DMS53 (cell line): Measurements from ENCODE around the gene COBLL1.

Experiments
- DNase-seq: peaks from one replicate; lab custom pipeline; 2025; lab: John Stamatoyannopoulos, UW

COBLL1 gene

DNA sequence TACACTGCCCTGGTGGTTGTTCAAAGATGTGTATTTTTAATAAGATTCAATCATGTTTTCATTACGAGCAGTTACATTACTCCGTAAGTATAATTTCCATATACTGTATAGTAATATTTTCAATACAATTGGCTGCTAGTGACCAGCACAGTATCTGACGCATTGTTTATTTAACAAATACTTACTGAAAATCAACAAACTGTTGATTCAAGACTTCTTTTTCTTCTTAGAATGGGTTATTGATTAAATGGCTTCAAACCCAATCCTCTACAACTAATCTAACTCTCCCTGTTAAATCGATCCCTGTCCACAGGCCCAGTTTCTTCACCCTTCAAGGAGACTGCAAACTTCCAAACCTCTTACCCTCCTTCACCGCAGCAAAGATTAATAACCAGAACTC is 18.5 kb downstream of the COBLL1 start:
- no peak for DNase-seq

GRCh38 chr2:164821338-164821737 is 20.3 kb downstream of the COBLL1 start:
- no peak for DNase-seq

DNA sequence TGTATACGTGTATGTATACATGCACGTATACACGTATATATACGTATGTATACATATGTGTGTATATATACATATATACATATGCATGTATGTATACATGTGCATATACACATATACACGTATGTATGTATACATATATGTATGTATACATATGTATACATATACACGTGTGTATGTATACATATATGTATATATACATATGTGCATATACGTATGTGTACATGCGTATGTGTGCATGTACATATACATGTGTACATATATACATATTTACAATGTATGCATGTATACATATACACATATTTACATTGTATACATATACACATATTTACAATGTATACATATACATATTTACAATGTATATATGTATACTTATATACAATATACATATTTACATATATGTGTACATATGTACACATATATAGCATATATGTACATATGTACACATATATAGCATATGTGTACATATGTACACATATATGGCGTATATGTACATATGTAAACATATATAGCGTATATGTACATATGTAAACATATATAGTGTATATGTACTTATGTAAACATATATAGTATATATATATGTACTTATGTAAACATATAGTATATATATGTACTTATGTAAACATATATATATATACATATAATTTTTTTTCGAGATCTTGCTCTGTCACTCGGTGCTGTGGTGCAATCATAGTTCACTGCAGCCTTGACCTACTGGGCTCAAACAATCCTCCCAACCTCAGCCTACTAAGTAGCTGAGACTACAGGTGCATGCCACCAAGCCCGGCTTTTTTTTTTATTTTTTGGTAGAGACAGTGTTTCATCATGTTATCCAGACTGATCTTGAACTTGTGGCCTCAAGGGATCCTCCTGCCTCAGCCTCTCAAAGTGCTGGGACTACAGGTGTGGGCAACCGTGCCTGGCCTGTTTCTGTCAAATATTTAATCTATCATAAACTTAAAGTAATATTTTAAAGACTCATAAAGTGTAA is 23.2 kb downstream of the COBLL1 start:
- DNase-seq, result peak; percentile 29

DNA sequence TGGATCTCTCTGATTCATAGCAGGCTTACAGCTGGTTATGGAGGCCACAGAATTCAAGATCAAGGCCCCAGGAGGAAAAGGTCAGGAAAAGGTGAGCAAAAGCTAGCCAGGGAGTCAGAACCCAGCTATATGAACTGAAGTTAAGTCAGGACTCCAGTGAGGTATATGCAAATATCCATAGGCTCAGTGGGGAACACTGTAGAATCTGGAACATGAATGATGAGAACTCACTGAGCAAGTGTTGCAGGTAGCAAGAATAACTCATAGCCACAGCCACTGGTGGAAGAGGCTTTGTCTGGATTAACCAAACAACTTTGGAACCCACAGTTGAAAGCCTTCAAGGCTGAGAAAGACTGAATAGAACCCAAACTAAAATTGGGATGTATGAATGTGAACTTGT is 24.7 kb downstream of the COBLL1 start:
- DNase-seq, result no peak

DNA sequence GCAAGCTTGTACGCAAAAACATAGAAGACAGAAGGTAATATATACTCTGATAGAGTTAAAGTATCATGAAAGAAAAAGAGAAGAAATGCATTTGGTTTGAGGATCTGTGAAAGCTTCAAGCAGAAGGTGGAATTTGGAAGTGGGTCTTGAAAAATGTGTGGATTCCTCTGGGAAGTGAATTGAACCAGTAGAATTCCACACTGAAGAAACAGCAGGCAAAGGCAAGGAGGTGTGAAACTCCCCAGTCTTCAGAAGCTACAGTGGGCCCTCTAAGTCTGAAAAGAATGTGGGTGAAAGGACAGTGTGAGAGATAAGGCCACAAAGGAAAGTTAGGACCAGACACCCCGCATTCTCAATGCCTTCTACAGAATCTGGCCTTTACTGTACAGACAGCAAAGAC is 25.6 kb downstream of the COBLL1 start:
- DNase-seq, result no peak

- no peak for DNase-seq
Measured at GRCh38 chr2:164815071-164815793, 26.4 kb downstream of the COBLL1 start.

DNA sequence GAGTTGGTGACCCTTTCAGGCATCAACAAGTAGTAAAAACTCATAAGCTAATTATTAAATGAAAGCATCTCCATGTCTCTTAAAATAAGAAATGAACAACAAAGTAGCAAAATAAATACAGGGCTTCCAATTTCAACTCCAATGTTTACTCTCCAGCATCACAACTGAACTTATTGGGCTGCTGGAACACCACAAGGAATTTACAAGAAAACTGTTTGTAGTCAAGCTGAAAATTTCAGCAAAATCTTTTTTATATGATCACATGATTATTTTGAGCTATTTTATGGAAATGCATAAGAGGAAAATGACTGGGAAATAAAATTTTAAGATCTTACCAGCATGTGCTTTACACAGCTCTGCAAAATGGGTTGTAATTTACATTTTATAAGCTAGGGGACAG is 28.1 kb downstream of the COBLL1 start:
- DNase-seq, result no peak

GRCh38 chr2:164812378-164812777 is 29.2 kb downstream of the COBLL1 start:
- no peak for DNase-seq

DNA sequence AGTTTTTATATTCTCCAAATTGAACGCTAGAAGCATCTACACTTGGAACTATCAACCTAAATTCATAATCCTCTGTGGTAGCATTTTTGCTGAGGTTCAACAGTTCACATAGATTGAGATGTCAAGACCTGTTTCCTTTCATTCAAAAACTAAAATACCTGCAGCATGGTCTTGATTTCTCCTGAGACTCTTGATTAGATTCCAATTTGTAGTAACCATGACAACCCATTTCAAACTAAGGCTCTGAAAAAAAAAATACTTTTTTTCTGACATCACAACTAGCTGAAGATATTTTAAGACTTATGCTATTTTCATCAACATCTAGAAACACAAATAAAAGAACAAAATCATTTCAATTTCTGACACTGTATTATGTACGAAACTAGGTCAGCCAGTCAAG is 29.8 kb downstream of the COBLL1 start:
- no peak for DNase-seq

GRCh38 chr2:164810843-164811242 is 30.8 kb downstream of the COBLL1 start:
- no peak for DNase-seq

- DNase-seq, result no peak
Measured at GRCh38 chr2:164808776-164809175, 32.8 kb downstream of the COBLL1 start.

GRCh38 chr2:164803776-164804466 is 37.7 kb downstream of the COBLL1 start:
- peak; percentile 15 for DNase-seq

DNA sequence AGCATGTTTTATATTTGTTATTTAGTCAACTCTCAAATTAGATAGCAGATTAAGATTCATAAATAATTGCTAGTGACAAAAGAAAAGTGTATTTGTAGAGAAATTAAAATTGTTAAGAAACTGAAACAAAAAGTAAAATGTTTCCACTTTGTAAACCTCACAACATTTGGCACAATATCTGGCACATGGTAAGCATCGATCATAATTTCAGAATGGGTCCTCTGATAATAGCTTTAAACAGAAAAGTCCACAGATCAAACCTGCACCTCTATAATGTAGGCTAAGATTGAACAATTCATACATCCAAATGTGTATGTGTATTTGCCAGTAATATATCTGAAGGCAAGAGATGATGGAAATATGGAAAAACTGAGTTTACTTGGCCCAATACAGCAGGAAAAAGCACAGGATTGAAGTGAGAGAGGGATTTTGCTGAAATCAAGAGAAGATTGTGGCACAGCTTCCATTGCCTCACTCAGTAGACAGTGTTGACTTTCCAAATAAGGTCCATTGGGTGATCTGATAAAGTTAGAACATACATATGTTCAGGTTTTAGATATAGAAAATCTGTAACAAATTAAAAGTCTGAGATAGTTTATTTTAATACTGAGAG is 39.4 kb downstream of the COBLL1 start:
- DNase-seq, result no peak

DNA sequence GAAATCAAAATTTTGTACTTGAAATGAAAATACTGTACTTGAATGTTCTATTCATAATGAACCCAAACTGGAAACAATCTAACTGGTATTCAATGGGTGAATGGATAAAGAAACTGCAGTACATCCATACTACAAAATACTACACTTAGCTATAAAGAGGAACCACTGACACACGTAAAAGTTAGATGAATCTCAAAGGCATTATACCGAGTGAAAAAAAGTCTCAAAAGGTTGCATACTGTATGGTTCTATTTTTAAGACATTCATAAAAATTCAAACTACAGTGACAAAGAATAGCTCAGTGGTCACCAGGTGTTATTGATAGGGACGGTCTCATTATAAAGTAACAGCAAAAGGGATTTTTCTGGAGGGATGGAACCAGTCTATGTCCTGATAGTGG is 41.1 kb downstream of the COBLL1 start:
- no peak for DNase-seq

GRCh38 chr2:164797627-164798026 is 44.0 kb downstream of the COBLL1 start:
- DNase-seq, result no peak

DNA sequence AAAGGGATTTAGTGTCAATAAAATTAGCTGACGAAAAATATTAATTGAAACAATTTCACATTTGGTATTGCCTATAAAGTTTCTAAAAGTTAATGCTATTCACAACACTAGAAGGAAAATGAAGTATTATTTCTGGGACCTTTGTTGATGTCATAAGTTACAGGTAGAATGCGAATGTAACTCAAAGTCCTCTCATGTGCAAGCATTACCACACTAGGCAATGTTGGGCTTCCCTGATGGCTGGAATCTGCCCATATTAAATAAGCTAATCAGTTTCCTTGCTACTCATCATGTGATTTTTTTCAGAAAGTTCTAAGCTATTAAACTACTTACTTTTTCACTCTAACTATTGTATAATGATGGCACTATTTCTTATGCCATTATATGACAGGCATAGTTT is 44.6 kb downstream of the COBLL1 start:
- DNase-seq, result no peak

- no peak for DNase-seq
Measured at GRCh38 chr2:164794432-164795231, 47.0 kb downstream of the COBLL1 start.

GRCh38 chr2:164794016-164794415 is 47.6 kb downstream of the COBLL1 start:
- DNase-seq, result no peak

DNA sequence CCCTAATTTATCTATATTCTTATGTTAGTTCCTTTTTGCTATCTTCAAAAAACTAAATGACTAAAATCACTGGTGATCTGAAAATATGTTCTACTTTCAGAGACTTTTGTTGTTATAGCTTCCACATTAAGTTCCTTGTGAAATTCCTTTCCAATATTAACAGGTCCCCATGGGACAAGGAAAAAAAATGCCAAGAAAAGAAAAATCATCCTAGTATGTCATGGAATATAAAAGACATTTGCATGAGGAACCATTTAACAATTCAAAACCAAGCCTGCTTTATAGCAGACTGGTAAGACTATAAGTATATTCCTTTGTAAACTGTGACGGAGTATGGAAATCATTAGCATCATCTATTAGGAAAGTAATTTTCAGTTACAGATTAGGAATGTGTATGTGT is 48.1 kb downstream of the COBLL1 start:
- DNase-seq, result no peak

DNA sequence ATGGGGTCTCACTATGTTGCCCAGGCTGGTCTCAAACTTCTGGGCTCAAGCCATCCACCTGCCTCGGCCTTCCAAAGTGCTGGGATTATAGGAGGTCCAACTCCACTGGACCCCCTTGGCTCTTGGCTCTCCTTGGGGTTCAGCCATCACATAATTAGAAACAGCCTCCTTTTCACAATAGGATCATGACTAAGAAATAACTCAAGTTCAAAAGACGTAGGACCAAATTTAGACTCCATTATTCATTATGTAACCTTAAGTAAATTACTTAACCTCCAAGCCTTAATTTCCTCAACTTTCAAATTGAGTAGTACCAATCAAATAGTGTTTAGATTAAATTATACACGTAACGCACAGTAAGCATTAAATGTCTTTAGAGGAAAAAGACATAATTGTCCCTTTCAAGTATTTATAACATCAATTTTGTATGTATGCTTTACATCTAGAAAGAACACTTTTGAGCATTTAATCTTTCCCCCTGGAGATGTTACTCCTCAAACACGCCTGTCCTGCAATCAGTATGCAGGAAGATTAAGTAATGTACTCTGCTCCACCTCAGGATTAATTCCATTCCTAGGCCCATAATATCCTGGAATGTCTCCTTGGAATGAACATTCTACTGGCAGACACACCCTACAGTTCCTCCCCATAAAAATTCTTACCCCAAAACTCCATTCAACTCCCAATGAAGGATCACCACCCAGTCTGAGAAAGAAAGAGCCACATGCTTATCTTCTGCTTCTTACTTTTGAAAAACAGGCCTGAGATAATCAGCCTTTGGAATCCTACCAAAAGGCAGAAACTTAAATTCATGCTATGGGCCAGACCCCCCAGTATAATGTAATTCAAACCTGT is 49.1 kb downstream of the COBLL1 start:
- no peak for DNase-seq
